Cortex of kidney (tissue), 1 donor: Measurements from ENCODE around the gene KIRREL3.

Experiments used
- DNase-seq: peaks from one replicate; lab custom pipeline; 2025; lab: John Stamatoyannopoulos, UW

The KIRREL3 gene

GRCh38 chr11:126830216-126830806 lies 170.3 kb downstream of the KIRREL3 start:
- DNase-seq: no peak

GRCh38 chr11:126829716-126830115 lies 170.9 kb downstream of the KIRREL3 start:
- DNase-seq: no peak

GRCh38 chr11:126824035-126824607 lies 176.4 kb downstream of the KIRREL3 start:
- DNase-seq: no peak

GRCh38 chr11:126823274-126823673 lies 177.3 kb downstream of the KIRREL3 start:
- no peak for DNase-seq

GRCh38 chr11:126821827-126822226 lies 178.7 kb downstream of the KIRREL3 start:
- no peak for DNase-seq

GRCh38 chr11:126819194-126819593 lies 181.4 kb downstream of the KIRREL3 start:
- no peak for DNase-seq

- no peak for DNase-seq
Observed at GRCh38 chr11:126817523-126818450, 182.8 kb downstream of the KIRREL3 start.

- no peak for DNase-seq
Observed at GRCh38 chr11:126817096-126817495, 183.5 kb downstream of the KIRREL3 start.

- DNase-seq: no peak
Observed at GRCh38 chr11:126816645-126817044, 183.9 kb downstream of the KIRREL3 start.

- no peak for DNase-seq
Observed at GRCh38 chr11:126815111-126815510, 185.5 kb downstream of the KIRREL3 start.

- no peak for DNase-seq
Observed at GRCh38 chr11:126810776-126811175, 189.8 kb downstream of the KIRREL3 start.

GRCh38 chr11:126809514-126810289 lies 190.9 kb downstream of the KIRREL3 start:
- DNase-seq: no peak

GRCh38 chr11:126808836-126809235 lies 191.7 kb downstream of the KIRREL3 start:
- DNase-seq: no peak

GRCh38 chr11:126808296-126808695 lies 192.3 kb downstream of the KIRREL3 start:
- DNase-seq: no peak

GRCh38 chr11:126805870-126806269 lies 194.7 kb downstream of the KIRREL3 start:
- DNase-seq: no peak

- DNase-seq: no peak
Observed at GRCh38 chr11:126804363-126804762, 196.2 kb downstream of the KIRREL3 start.

- DNase-seq: no peak
Observed at GRCh38 chr11:126800009-126800408, 200.6 kb downstream of the KIRREL3 start.

- no peak for DNase-seq
Observed at GRCh38 chr11:126797457-126798169, 203.0 kb downstream of the KIRREL3 start.

GRCh38 chr11:126793596-126793995 lies 207.0 kb downstream of the KIRREL3 start:
- DNase-seq: no peak

- DNase-seq: no peak
Observed at GRCh38 chr11:126791991-126792390, 208.6 kb downstream of the KIRREL3 start.

GRCh38 chr11:126791446-126791845 lies 209.1 kb downstream of the KIRREL3 start:
- DNase-seq: no peak
